ENCODE results near the gene SLC47A2.
"Not testable (repeated sequence)": the region's sequence is repeated elsewhere in the genome, so short reads cannot be mapped to it uniquely, and the experiment has no call there.

SLC47A2 gene

GRCh38 chr17:19670908-19671307, 45.5 kb downstream of the SLC47A2 start:
- DNase-seq (ENCODE audit: low read depth): no peak

GRCh38 chr17:19669680-19670079, 46.7 kb downstream of the SLC47A2 start:
- DNase-seq (ENCODE audit: low read depth): not testable (repeated sequence)

- no peak for DNase-seq (ENCODE audit: low read depth)
Observed at GRCh38 chr17:19664821-19665181, 51.6 kb downstream of the SLC47A2 start.

GRCh38 chr17:19664136-19664820, 52.1 kb downstream of the SLC47A2 start:
- DNase-seq (ENCODE audit: low read depth): no peak

- no peak for DNase-seq (ENCODE audit: low read depth)
Observed at GRCh38 chr17:19663097-19663496, 53.3 kb downstream of the SLC47A2 start.

GRCh38 chr17:19661121-19661520, 55.3 kb downstream of the SLC47A2 start:
- no peak for DNase-seq (ENCODE audit: low read depth)

- DNase-seq (ENCODE audit: low read depth): no peak
Observed at GRCh38 chr17:19660219-19660870, 56.0 kb downstream of the SLC47A2 start.

- no peak for DNase-seq (ENCODE audit: low read depth)
Observed at GRCh38 chr17:19659366-19660177, 56.8 kb downstream of the SLC47A2 start.

- DNase-seq (ENCODE audit: low read depth): no peak
Observed at GRCh38 chr17:19656851-19657581, 59.4 kb downstream of the SLC47A2 start.

GRCh38 chr17:19656336-19656735, 60.0 kb downstream of the SLC47A2 start:
- DNase-seq (ENCODE audit: low read depth): no peak

- DNase-seq (ENCODE audit: low read depth): no peak
Observed at GRCh38 chr17:19654896-19655295, 61.5 kb downstream of the SLC47A2 start.

GRCh38 chr17:19654342-19654886, 62.0 kb downstream of the SLC47A2 start:
- DNase-seq (ENCODE audit: low read depth): no peak

- peak; percentile 51 for DNase-seq (ENCODE audit: low read depth)
Observed at GRCh38 chr17:19652595-19652994, 63.8 kb downstream of the SLC47A2 start.

GRCh38 chr17:19651451-19652238, 64.7 kb downstream of the SLC47A2 start:
- no peak for DNase-seq (ENCODE audit: low read depth)

GRCh38 chr17:19650826-19651225, 65.6 kb downstream of the SLC47A2 start:
- no peak for DNase-seq (ENCODE audit: low read depth)

- no peak for DNase-seq (ENCODE audit: low read depth)
Observed at GRCh38 chr17:19649274-19649541, 67.2 kb downstream of the SLC47A2 start.

- DNase-seq (ENCODE audit: low read depth): peak; percentile 91
Observed at GRCh38 chr17:19648475-19649273, 67.7 kb downstream of the SLC47A2 start, which contains the start of gene ALDH3A2. Gene ALDH3A2, plus strand, starts transcription at chr17:19648751. Its CDS starts 221 bp downstream, at chr17:19648972.

GRCh38 chr17:19647697-19648474, 68.5 kb downstream of the SLC47A2 start:
- peak; percentile 62 for DNase-seq (ENCODE audit: low read depth)

GRCh38 chr17:19646788-19647696, 69.3 kb downstream of the SLC47A2 start:
- no peak for DNase-seq (ENCODE audit: low read depth)
